NCI-H2227 (cell line): ENCODE results near the gene THYN1.
"Not testable (repeated sequence)": the region's sequence is repeated elsewhere in the genome, so short reads cannot be mapped to it uniquely, and the experiment has no call there.

Experiments used
- DNase-seq: peaks from one replicate; lab custom pipeline; 2025; ENCODE audit not compliant: unreplicated experiment; lab: John Stamatoyannopoulos, UW

Gene THYN1

DNA sequence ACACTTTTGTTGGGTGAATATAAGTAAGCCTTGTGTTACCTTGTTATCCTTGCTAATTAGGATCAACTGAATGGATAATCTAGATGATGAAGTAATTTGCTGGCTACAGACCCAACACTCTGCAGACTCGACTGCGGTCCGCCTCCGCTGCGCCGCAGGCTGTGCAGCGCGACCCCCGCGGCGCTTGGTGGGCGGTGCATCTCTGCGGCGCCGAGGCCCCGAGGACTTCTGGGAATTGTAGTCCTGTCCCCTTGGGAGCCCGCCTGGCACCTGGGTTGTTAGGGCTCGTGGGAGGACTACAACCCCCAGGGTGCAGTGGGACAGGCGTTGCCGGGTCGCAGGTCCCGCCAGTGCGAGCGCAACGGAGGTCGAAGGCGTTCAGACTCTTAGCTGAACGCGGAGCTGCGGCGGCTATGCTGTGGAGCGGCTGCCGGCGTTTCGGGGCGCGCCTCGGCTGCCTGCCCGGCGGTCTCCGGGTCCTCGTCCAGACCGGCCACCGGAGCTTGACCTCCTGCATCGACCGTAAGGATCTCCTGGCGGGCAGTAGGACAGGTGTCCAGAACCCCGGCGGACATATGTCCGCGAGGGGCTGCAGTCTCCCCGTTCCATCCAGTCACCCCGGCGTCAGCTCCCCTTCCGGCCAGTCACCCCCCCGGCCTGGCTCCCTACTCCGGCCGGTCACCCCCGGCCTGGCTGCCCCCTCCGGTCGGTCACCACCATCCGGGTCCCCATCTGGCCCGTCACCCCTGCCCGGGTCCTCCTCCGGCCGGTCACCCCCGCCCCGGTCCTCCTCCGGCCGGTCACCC lies at the start of gene THYN1, which contains the start of gene ACAD8:
Gene THYN1 (minus strand): TSS at position 165 of the 806 bp plus-strand sequence. CDS start 470 bp downstream, outside the sequence.
Gene ACAD8 (plus strand): TSS at position 381 of the 806 bp plus-strand sequence. CDS start 33 bp downstream, at position 414.
- peak; percentile 95 for DNase-seq

DNA sequence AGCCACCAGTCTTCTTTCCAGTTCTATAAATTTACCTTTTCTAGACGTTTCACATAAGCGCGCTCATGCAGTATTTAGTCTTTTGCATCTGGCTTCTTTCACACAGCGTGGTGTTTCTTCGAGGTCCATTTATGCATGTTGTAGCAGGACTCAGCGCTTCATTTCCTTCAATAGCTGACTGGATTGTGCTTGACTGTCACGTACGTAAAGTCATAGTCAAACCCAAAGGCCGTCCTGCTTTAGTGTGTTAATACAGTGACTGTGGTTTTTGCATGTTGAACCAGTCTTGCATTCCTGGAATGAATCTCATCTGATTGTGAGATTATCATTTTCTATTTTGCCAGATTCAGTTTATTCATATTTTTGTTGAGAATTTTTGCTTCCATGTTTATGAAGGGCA lies 41.5 kb upstream of the THYN1 start:
- DNase-seq, result no peak

GRCh38 chr11:134293119-134294113 lies 40.3 kb upstream of the THYN1 start:
- DNase-seq, result no peak

- no peak for DNase-seq
Observed at GRCh38 chr11:134292661-134293060, 39.5 kb upstream of the THYN1 start.

DNA sequence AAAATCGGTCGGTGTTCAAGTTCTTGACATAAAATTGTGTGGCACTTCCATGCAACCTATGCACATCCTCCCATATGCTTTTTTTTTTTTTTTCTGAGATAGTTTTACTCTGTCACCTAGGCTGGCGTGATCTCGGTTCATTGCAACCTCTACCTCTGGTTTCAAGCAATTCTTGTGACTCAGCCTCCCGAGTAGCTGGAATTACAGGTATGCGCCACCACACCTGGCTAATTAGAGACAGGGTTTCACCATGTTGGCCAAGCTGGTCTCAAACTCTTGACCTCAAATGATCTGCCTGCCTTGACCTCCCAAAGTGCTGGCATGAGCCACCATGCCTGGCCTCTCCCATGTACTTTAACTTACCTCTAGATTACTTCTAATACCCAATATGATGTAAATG lies 38.0 kb upstream of the THYN1 start:
- DNase-seq, result no peak

GRCh38 chr11:134290646-134291045 lies 37.5 kb upstream of the THYN1 start:
- no peak for DNase-seq

GRCh38 chr11:134289789-134290188 lies 36.6 kb upstream of the THYN1 start:
- DNase-seq, result peak; percentile 21

DNA sequence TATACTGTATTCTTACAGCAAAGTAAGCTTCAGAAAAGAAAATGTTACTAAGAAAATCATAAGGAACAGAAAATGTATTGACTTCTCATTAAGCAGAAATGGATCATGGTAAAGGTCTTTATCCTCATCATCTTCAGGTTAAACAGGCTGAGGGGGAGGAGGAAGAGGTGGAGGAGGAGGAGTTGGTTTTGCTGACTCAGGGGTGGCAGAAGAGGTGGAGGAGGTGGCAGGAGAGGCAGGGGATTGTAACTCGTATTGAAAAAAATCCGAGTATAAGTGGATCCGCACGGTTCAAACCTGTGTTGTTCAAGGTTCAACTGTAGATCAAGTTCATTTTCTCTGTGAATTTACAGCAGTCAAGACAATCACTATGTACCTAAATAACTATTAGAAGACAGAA lies 36.0 kb upstream of the THYN1 start:
- DNase-seq, result no peak

GRCh38 chr11:134288486-134288885 lies 35.3 kb upstream of the THYN1 start:
- no peak for DNase-seq

DNA sequence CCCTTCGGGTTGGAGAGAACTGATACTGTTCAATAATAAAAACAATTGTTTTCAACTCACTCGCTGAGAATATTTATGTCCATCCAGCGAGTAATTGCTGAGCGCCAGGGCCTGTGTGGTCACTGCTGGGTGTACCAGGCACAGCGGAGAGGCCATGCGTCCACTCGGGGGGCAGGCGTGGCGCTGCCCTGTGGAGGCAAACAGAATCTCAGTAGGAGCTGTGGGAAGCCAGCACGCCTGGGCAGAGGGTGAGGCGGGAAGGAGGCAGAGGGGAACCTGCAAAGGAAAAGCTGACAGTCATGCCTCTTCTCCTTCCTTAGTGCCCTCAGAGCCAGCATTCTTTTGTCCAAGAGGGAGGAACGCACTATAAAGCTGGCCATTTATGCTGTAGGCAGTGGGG lies 34.4 kb upstream of the THYN1 start:
- no peak for DNase-seq

DNA sequence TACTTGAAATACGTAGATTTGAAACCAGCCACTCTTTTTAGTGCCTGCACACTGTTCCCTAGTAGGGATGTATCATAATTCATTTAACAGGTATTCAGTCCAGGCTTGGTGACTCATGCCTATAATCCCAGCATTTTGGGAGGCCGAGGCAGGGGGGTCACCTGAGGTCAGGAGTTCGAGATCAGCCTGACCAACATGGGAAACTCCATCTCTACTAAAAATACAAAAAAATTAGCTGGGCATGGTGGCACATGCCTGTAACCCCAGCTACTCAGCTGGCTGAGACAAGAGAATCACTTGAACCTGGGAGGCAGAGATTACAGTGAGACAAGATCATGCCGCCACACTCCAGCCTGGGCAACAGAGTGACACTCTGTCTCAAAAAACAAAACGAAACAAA lies 31.2 kb upstream of the THYN1 start:
- not testable (repeated sequence) for DNase-seq

GRCh38 chr11:134283461-134284230 lies 30.5 kb upstream of the THYN1 start:
- no peak for DNase-seq

- no peak for DNase-seq
Observed at GRCh38 chr11:134282121-134283045, 29.2 kb upstream of the THYN1 start.

DNA sequence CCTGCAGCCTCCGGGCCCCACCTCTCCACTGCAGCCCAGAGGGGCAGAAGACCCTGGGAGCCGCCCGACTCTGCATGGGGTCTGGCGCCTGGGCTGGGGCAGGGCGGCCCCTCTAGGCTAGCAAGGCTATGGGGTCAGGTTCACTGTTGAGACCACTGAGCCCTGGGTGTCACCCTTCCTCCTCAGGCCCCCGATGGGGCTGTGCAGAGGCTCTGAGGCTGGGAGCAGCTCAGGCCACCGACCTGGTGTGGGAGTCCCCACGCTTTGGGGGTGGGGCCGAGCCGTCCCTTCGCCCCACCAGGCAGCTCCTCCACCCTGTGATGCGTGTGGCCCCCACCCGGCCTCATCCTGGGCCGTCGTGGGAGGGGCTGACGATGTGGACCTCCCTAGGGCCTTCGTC lies 28.5 kb upstream of the THYN1 start:
- DNase-seq, result not testable (repeated sequence)

DNA sequence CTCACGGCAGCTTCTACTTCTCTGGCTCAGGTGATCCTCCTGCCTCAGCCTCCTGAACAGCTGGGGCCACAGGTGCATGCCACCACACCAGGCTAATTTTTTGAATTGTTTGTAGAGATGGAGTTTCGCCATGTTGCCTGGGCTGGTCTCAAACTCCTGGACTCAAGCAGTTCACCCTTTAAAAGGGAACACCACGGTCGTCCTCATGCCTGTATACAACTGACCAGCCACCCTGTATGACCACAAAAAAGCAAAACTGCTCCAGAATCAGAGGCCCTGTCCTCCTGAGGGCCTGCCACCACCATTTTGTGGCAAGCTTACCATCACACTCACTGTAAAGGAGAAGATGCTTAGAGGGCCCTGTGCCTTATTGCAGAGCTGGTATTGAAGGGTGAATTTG lies 25.2 kb upstream of the THYN1 start:
- DNase-seq, result no peak

GRCh38 chr11:134277183-134278001 lies 24.2 kb upstream of the THYN1 start:
- peak; percentile 20 for DNase-seq

DNA sequence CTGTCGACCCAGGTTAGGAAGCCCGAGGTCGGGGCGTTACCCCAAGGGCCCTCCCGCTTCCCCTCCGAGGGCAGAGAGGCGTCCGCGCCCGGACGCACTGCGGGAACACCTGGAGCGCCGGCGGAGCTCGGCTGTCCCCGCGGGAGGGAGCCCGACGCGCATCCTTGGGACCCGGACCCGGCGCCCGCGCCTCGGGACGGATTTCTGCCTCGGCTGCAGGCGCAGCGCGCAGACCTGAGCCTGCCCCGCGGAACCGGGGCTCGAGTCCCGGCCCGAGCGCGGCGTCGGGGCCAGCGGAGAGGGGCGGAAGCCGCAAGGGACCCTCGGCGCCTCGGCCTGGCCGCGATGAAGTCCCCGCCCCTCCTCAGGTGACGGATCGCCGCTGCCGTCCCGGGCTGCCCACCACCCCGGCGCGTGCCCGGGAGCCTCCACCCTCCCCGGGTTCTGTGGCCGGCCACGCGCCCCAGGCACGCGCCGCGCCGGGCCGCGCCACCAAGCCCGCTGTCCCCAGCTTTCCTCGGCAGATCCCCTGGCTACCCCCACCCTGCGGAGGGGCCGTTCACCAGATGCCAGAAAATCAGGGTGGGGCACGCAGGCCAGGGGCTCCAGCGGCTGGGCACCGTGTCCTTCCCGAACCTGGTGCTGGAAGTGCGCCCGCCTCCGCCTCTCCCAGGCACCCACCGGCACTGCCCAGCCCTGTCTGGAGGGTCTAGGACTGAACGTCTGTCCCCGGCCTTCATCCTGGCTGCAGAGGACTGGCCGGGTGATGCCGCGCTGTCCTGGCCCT lies 23.4 kb upstream of the THYN1 start:
- DNase-seq, result peak; percentile 72
